PC-3 (cell line): ENCODE data around the gene CGB2.

Source experiments
- CTCF ChIP-seq: fragments of 300-600 bp; sonication (generic); conservative IDR thresholded peaks from 2 replicates; pipeline ENCODE4 v1.5.1; 2017; ENCODE audit warnings: antibody characterized with exemption, low read depth, mild to moderate bottlenecking, low read length
- EZH2 ChIP-seq: fragments of 300-600 bp; sonication (generic); IDR thresholded peaks from one replicate; pipeline ENCODE4 v1.6.1; 2017; ENCODE audit warnings: antibody characterized with exemption, mild to moderate bottlenecking, low read length; ENCODE audit not compliant: unreplicated experiment

- TF ChIP-seq CTCF: no peak
- TF ChIP-seq EZH2: no peak
Measured at GRCh38 chr19:49057636-49058234, 26.0 kb downstream of the CGB2 start, which contains the start of gene CGB7.
